HepG2 (cell line): Measurements from ENCODE around the gene DYDC2. TPM values are rescaled to one million over a fixed set of nuclear protein-coding genes. Genes with fewer than 3 reads are reported as not detected.

Source experiments
- ATAC-seq: fragments of 200-7000 bp; cut with Tn5 transposase; 3 replicates; pipeline ENCODE4 v1.9.1; 2020; ENCODE audit warnings: mild to moderate bottlenecking, moderate library complexity
- BruUV-seq: library from RNA; stranded (reverse); fragments of 400-500 nt; replicated peaks from 2 replicates; lab custom pipeline; 2021; lab: Mats Ljungman, UMichigan
- CTCF ChIA-PET: fragments of 300-600 bp; formaldehyde crosslinking; extraction: SDS; loops from one replicate; lab custom pipeline; 2021; ENCODE audit warnings: low total read pairs, inconsistent platforms, low intra/inter-chr PET ratio; lab: Yijun Ruan, JAX
- POLR2A ChIA-PET: fragments of 350-600 bp; sonication (Branson Sonifier 250); formaldehyde crosslinking; loops from one replicate; lab custom pipeline; 2020; ENCODE audit warnings: antibody characterized with exemption, inconsistent platforms; lab: Yijun Ruan, JAX
- DNase-seq: peaks from one replicate; pipeline ENCODE4 v3.0.0-alpha.2; 2015; ENCODE audit warnings: low spot score
- FAIRE-seq: peaks from 3 replicates; lab custom pipeline; 2011; peaks lifted over from hg19 to GRCh38; lab: Jason Lieb, UNC
- H2AFZ ChIP-seq: one replicate; pipeline ENCODE4 v1.6.1; 2011; ENCODE audit warnings: low read length, inconsistent platforms
- H3K27ac ChIP-seq: fragments of 300-600 bp; 3 replicates; pipeline ENCODE4 v1.8.0; 2011; ENCODE audit warnings: mixed run types, mild to moderate bottlenecking, mixed read lengths, low read length, inconsistent platforms; ENCODE audit not compliant: insufficient read depth; ENCODE audit errors: extremely low read length
- H3K27me3 ChIP-seq, 2 experiments: fragments of 200-600 bp in 1 of 2; 2 replicates in 1 of 2; 3 replicates in 1 of 2; pipeline versions ENCODE4 v1.6.0 to v1.8.0; 2011; ENCODE audit warnings: low read length in 2 of 2, mild to moderate bottlenecking in 2 of 2, moderate library complexity in 2 of 2, inconsistent platforms in 1 of 2; ENCODE audit not compliant: insufficient read depth in 2 of 2, control insufficient read depth in 1 of 2
- H3K36me3 ChIP-seq, 2 experiments: fragments of 200-600 bp in 1 of 2; replicated peaks in 1 of 2; 2 replicates in 1 of 2; 3 replicates in 1 of 2; pipeline versions ENCODE4 v1.5.1 to v1.8.0; 2011; ENCODE audit warnings: low read length in 2 of 2, inconsistent platforms in 1 of 2; ENCODE audit not compliant: insufficient read depth in 2 of 2, control insufficient read depth in 1 of 2
- H3K4me1 ChIP-seq: 2 replicates; pipeline ENCODE4 v1.5.1; 2012; ENCODE audit warnings: low read length, inconsistent platforms; ENCODE audit not compliant: insufficient read depth
- H3K4me2 ChIP-seq: 2 replicates; pipeline ENCODE4 v1.6.0; 2011; ENCODE audit warnings: low read depth, low read length, inconsistent platforms
- H3K4me3 ChIP-seq, 3 experiments: fragments of 200-600 bp in 1 of 3; sonication (generic), shearing (Covaris generic) in 1 of 3; replicated peaks in 1 of 3; 2 replicates each; pipeline ENCODE4 v1.5.1; 2011 to 2016; ENCODE audit warnings: low read length in 3 of 3, inconsistent platforms in 2 of 3, low read depth in 2 of 3, mild to moderate bottlenecking in 2 of 3, control low read depth in 1 of 3, mixed read lengths in 1 of 3; ENCODE audit not compliant: insufficient read depth in 1 of 3
- H3K79me2 ChIP-seq: one replicate; pipeline ENCODE4 v1.6.1; 2011; ENCODE audit warnings: low read length, inconsistent platforms; ENCODE audit not compliant: insufficient read depth
- H3K9ac ChIP-seq: 2 replicates; pipeline ENCODE4 v1.6.0; 2011; ENCODE audit warnings: mild to moderate bottlenecking, low read depth, low read length, inconsistent platforms; ENCODE audit not compliant: insufficient read depth
- H3K9me3 ChIP-seq: 2 replicates; pipeline ENCODE4 v1.5.1; 2012; ENCODE audit warnings: mild to moderate bottlenecking, low read length
- H4K20me1 ChIP-seq: 2 replicates; pipeline ENCODE4 v1.6.0; 2011; ENCODE audit warnings: inconsistent platforms, mild to moderate bottlenecking, low read length, moderate library complexity; ENCODE audit not compliant: insufficient read depth
- CEBPB ChIP-seq: IDR thresholded peaks from 2 replicates; pipeline ENCODE4 v1.6.1; 2011; ENCODE audit warnings: low read depth, low read length, improper control_type of control experiment, borderline replicate concordance
- GFI1 ChIP-seq: sonication (generic); formaldehyde crosslinking; IDR thresholded peaks from 2 replicates; pipeline ENCODE4 v1.5.0; 2020; ENCODE audit warnings: missing genetic modification reagents, mild to moderate bottlenecking, borderline replicate concordance
- MED8 ChIP-seq: sonication (generic); formaldehyde crosslinking; IDR thresholded peaks from 2 replicates; pipeline ENCODE4 v1.8.1; 2023; ENCODE audit warnings: mild to moderate bottlenecking, missing genetic modification reagents; ENCODE audit not compliant: insufficient replicate concordance
- ZNF121 ChIP-seq: sonication (generic); formaldehyde crosslinking; IDR thresholded peaks from 2 replicates; pipeline ENCODE4 v1.5.0; 2020; ENCODE audit warnings: mild to moderate bottlenecking, missing genetic modification reagents
- ZNF20 ChIP-seq: sonication (generic); formaldehyde crosslinking; IDR thresholded peaks from 2 replicates; pipeline ENCODE4 v1.4.0; 2020; ENCODE audit warnings: mild to moderate bottlenecking, moderate library complexity, missing genetic modification reagents
- ZNF513 ChIP-seq: sonication (generic); formaldehyde crosslinking; conservative IDR thresholded peaks from 2 replicates; pipeline ENCODE4 v1.5.0; 2020; ENCODE audit warnings: missing genetic modification reagents
- WGBS: methylation state at CpG from one replicate; pipeline ENCODE4 v1.1.6; 2017; ENCODE audit warnings: low lambda C conversion rate; 5-methylcytosine and 5-hydroxymethylcytosine counted together
- in situ Hi-C: cut with HindIII; loops from 2 replicates; pipeline ENCODE4 v1.10.0; 2017; ENCODE audit warnings: low pct_unique_long_range_greater_than_20kb; ENCODE audit not compliant: extremely low pct_ligation_motif_present
- intact Hi-C: fragments of 100-400 bp; cut with micrococcal nuclease; formaldehyde crosslinking; loops from one replicate; pipeline ENCODE4 v1.10.0; 2022; ENCODE audit not compliant: unreplicated experiment
- polyA plus RNA-seq, 8 experiments: library from polyadenylated mRNA; depleted of rRNA in 3 of 8; stranded (reverse) in 7 of 8; unstranded in 1 of 8; fragments of >200 nt; fragmentation: Illumina TruSeq in 4 of 8; extraction: Trizol in 4 of 8; gene quantifications; 2 replicates each; pipeline versions ENCODE4 v1.2.1 to v1.2.3, GENCODE V29; 2011 to 2016; ENCODE audit warnings: low read depth in 4 of 8, missing spikeins in 1 of 8, mixed read lengths in 1 of 8; ENCODE audit not compliant: insufficient read depth in 1 of 8
- total RNA-seq, 5 experiments: library from RNA; depleted of rRNA; stranded (reverse); fragments of >200 nt; fragmentation: Illumina TruSeq; extraction: Trizol; gene quantifications; 2 replicates each; pipeline ENCODE4 v1.2.3, GENCODE V29; 2016; ENCODE audit warnings: low read depth in 1 of 5
- TF ChIP-seq, protein P1 (sequence below): sonication (generic); formaldehyde crosslinking; IDR thresholded peaks from 2 replicates; pipeline ENCODE4 v1.5.1; 2020; ENCODE audit warnings: missing genetic modification reagents, mild to moderate bottlenecking, borderline replicate concordance
- TF ChIP-seq, protein P2 (sequence below): sonication (generic); formaldehyde crosslinking; IDR thresholded peaks from 2 replicates; pipeline ENCODE4 v1.4.0; 2020; ENCODE audit warnings: mild to moderate bottlenecking, missing genetic modification reagents

Gene DYDC2
- total and polyA plus RNA-seq, 2 of the 13 experiments (the other 11 are each of a cell fraction or from before 2014, with no cell fraction given), result 0.98 to 2.3 TPM

DNA sequence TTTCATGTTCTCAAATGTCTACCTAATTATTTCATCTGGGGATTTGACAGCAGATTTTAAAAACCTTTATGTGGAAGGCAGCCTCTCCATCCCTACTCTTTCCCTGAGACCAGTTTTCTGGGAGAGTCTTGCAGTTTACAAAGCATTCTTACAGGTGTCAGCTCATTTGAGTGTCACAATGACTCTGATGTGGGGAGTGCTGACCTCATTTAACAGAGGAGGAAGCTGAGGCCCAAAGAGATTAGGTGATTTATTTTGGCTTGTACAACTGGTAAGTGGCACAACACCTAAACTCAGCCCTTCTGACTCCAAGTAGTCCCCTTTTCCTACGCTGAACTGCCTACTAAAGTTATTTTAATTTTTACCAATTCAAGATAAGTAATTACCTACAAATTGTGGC, 33.9 kb upstream of the DYDC2 start:
- ATAC-seq, result no peak
- H3K4me2 ChIP-seq, result no peak overlapping the region
- no peak overlapping the region for H3K27ac ChIP-seq
- no peak overlapping the region for H3K9ac ChIP-seq
- no peaks in the 10 kb centered on the region for H3K36me3 ChIP-seq
- H4K20me1 ChIP-seq, result no peaks in the 10 kb centered on the region
- H3K27me3 ChIP-seq, result no peaks in the 10 kb centered on the region; a peak in 1 of 5 replicates
- WGBS, result 76% methylated on average over 1 of the region's 1 CpG
- no TSS peak for BruUV-seq
- no peak for DNase-seq
- intact Hi-C loops, result loop anchor here (5.0 kb wide), 1 partner anchor 60 kb away; no protein-coding TSS in a partner anchor
- H3K4me1 ChIP-seq, result peaks cover 56% of the 10 kb centered on the region
- no peak overlapping the region for H2AFZ ChIP-seq
- POLR2A ChIA-PET, result interaction anchor here (1.3 kb wide), 1 partner anchor 30 kb away, joined by 3 read pairs; no protein-coding TSS in a partner anchor
- in situ Hi-C loops, result no loop called here
- CTCF ChIA-PET, result no interaction called here
- H3K9me3 ChIP-seq, result no peaks in the 10 kb centered on the region
- no peak for FAIRE-seq
- no peak for TF ChIP-seq ZNF121 (CRISPR knock-in tag)
- TF ChIP-seq MED8, result no peak
- no peak for TF ChIP-seq CEBPB
- TF ChIP-seq GFI1 (CRISPR knock-in tag), result no peak
- TF ChIP-seq, protein P1, sequence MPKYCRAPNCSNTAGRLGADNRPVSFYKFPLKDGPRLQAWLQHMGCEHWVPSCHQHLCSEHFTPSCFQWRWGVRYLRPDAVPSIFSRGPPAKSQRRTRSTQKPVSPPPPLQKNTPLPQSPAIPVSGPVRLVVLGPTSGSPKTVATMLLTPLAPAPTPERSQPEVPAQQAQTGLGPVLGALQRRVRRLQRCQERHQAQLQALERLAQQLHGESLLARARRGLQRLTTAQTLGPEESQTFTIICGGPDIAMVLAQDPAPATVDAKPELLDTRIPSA, result no peak
- no peak for TF ChIP-seq ZNF20 (CRISPR knock-in tag)
- no peaks in the 10 kb centered on the region for H3K79me2 ChIP-seq
- H3K4me3 ChIP-seq, result no peak overlapping the region

DNA sequence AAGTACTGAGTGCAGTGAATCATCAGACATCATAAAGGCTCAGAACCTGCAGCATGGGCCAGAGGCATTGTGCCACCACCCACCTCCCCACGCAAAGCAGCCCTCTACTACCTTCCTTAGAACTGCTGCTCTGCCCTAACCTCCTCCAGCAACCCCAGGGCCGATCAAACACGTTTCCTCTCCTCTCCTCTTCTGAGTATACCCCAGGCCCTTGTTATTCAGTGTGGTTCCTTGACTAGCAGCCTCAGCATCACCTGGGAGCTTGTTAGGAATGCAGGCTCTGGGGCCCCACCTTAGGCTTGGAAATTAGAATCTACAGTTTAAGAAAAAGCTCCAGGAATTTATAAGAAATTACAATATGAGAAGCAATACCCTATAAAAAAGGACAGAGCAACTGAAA, 33.3 kb upstream of the DYDC2 start:
- no peaks in the 10 kb centered on the region for H4K20me1 ChIP-seq
- H3K9ac ChIP-seq, result no peak overlapping the region
- H2AFZ ChIP-seq, result no peak overlapping the region
- in situ Hi-C loops (no loop called here), intact Hi-C loops (loop anchor here (5.0 kb wide), 1 partner anchor 61 kb away; no protein-coding TSS in a partner anchor)
- H3K79me2 ChIP-seq, result no peaks in the 10 kb centered on the region
- H3K9me3 ChIP-seq, result no peaks in the 10 kb centered on the region
- H3K36me3 ChIP-seq, result no peaks in the 10 kb centered on the region
- H3K27ac ChIP-seq, result no peak overlapping the region
- no TSS peak for BruUV-seq
- no peak for DNase-seq
- no peak for FAIRE-seq
- H3K4me2 ChIP-seq, result no peak overlapping the region
- H3K27me3 ChIP-seq, result no peaks in the 10 kb centered on the region; a peak in 1 of 5 replicates
- CTCF ChIA-PET, result no interaction called here
- POLR2A ChIA-PET, result interaction anchor here (1.1 to 1.3 kb wide), 2 partner anchors 31 to 50 kb away, joined by 3 to 6 read pairs; no protein-coding TSS in a partner anchor
- ATAC-seq, result no peak
- 58% methylated on average over 3 of the region's 3 CpGs for WGBS
- TF ChIP-seq, protein P2, sequence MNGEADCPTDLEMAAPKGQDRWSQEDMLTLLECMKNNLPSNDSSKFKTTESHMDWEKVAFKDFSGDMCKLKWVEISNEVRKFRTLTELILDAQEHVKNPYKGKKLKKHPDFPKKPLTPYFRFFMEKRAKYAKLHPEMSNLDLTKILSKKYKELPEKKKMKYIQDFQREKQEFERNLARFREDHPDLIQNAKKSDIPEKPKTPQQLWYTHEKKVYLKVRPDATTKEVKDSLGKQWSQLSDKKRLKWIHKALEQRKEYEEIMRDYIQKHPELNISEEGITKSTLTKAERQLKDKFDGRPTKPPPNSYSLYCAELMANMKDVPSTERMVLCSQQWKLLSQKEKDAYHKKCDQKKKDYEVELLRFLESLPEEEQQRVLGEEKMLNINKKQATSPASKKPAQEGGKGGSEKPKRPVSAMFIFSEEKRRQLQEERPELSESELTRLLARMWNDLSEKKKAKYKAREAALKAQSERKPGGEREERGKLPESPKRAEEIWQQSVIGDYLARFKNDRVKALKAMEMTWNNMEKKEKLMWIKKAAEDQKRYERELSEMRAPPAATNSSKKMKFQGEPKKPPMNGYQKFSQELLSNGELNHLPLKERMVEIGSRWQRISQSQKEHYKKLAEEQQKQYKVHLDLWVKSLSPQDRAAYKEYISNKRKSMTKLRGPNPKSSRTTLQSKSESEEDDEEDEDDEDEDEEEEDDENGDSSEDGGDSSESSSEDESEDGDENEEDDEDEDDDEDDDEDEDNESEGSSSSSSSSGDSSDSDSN (CRISPR knock-in tag), result no peak
- TF ChIP-seq ZNF513 (CRISPR knock-in tag), result no peak
- H3K4me3 ChIP-seq, result no peak overlapping the region
- peaks cover 56% of the 10 kb centered on the region for H3K4me1 ChIP-seq
